SK-N-SH (cell line): Measurements from ENCODE around the gene NOB1. TPM values are rescaled to one million over a fixed set of nuclear protein-coding genes. Genes with fewer than 3 reads are reported as not detected.
A peak's percentile ranks its signal among the peaks of the same experiment; 100 is the strongest.

Source experiments
- CTCF ChIA-PET: fragments of 300-600, 350-600 bp; formaldehyde crosslinking; extraction: SDS; loops from one replicate; lab custom pipeline; 2021; lab: Yijun Ruan, JAX
- POLR2A ChIA-PET: fragments of 350-600 bp; sonication (Branson Sonifier 250); formaldehyde crosslinking; extraction: SDS; loops from one replicate; lab custom pipeline; 2020; ENCODE audit warnings: antibody characterized with exemption, inconsistent platforms; lab: Yijun Ruan, JAX
- DNase-seq: peaks from one replicate; pipeline ENCODE4 v3.0.0; 2012
- H2AFZ ChIP-seq: fragments of 200-600 bp; sonication (generic); 2 replicates; pipeline ENCODE4 v1.8.1; 2016; ENCODE audit warnings: antibody characterized with exemption, mild to moderate bottlenecking, low read depth
- H3F3A ChIP-seq: fragments of 200-600 bp; sonication (generic); replicated peaks from 2 replicates; pipeline ENCODE3; 2016; ENCODE audit warnings: antibody characterized with exemption, mild to moderate bottlenecking; ENCODE audit not compliant: insufficient read depth
- H3K27ac ChIP-seq, 2 experiments: fragments of 200-500 bp in 1 of 2; fragments of 200-600 bp in 1 of 2; sonication (Bioruptor generic) in 1 of 2; sonication (generic), shearing (Covaris generic) in 1 of 2; 2 replicates each; pipeline versions ENCODE4 v1.5.1 to v1.6.1; 2014 to 2016; ENCODE audit warnings: low read depth in 2 of 2, inconsistent platforms in 1 of 2, low read length in 1 of 2, mild to moderate bottlenecking in 1 of 2, mixed read lengths in 1 of 2
- H3K27me3 ChIP-seq: fragments of 200-600 bp; sonication (generic), shearing (Covaris generic); 2 replicates; pipeline ENCODE4 v1.6.1; 2016; ENCODE audit warnings: mixed run types; ENCODE audit not compliant: insufficient read depth
- H3K36me3 ChIP-seq, 2 experiments: fragments of 200-500 bp in 1 of 2; fragments of 200-600 bp in 1 of 2; sonication (Bioruptor generic) in 1 of 2; sonication (generic) in 1 of 2; replicated peaks in 1 of 2; 2 replicates each; pipeline versions ENCODE3 to v1.5.1; 2014 to 2016; ENCODE audit warnings: low read length in 1 of 2, mild to moderate bottlenecking in 1 of 2; ENCODE audit not compliant: insufficient read depth in 2 of 2, control insufficient read depth in 1 of 2
- H3K4me1 ChIP-seq, 2 experiments: fragments of 200-500 bp in 1 of 2; fragments of 200-600 bp in 1 of 2; sonication (Bioruptor generic) in 1 of 2; sonication (generic), shearing (Covaris generic) in 1 of 2; 2 replicates each; pipeline versions ENCODE4 v1.5.1 to v1.6.1; 2014 to 2016; ENCODE audit warnings: low read depth in 1 of 2, low read length in 1 of 2, mixed run types in 1 of 2; ENCODE audit not compliant: insufficient read depth in 2 of 2, control insufficient read depth in 1 of 2
- H3K4me2 ChIP-seq: fragments of 200-600 bp; sonication (generic), shearing (Covaris generic); 2 replicates; pipeline ENCODE4 v1.6.1; 2017; ENCODE audit warnings: mixed run types
- H3K4me3 ChIP-seq, 2 experiments: fragments of 200-500 bp in 1 of 2; fragments of 200-600 bp in 1 of 2; sonication (Bioruptor generic) in 1 of 2; sonication (generic), shearing (Covaris generic) in 1 of 2; 2 replicates each; pipeline versions ENCODE4 v1.5.1 to v1.8.1; 2014 to 2016; ENCODE audit warnings: low read depth in 2 of 2, inconsistent platforms in 1 of 2, low read length in 1 of 2, mild to moderate bottlenecking in 1 of 2, mixed read lengths in 1 of 2, moderate library complexity in 1 of 2
- H3K79me2 ChIP-seq: fragments of 200-600 bp; sonication (generic); 2 replicates; pipeline ENCODE4 v1.8.1; 2017; ENCODE audit warnings: mild to moderate bottlenecking; ENCODE audit not compliant: insufficient read depth
- H3K9ac ChIP-seq: fragments of 200-600 bp; sonication (generic); 2 replicates; pipeline ENCODE4 v1.6.1; 2017; ENCODE audit warnings: mixed run types
- H3K9me2 ChIP-seq: fragments of 200-600 bp; sonication (generic); 2 replicates; pipeline ENCODE4 v1.6.1; 2017; ENCODE audit warnings: mixed run types
- H3K9me3 ChIP-seq: fragments of 200-600 bp; sonication (generic); 2 replicates; pipeline ENCODE4 v1.6.1; 2017; ENCODE audit warnings: mixed run types, mild to moderate bottlenecking, moderate library complexity
- H4K20me1 ChIP-seq: fragments of 200-600 bp; sonication (generic); 2 replicates; pipeline ENCODE4 v1.6.1; 2017; ENCODE audit warnings: mild to moderate bottlenecking, mixed run types; ENCODE audit not compliant: insufficient read depth
- EP300 ChIP-seq, 2 experiments: IDR thresholded peaks; 2 replicates each; pipeline versions ENCODE4 v1.4.0 to v1.6.1; 2012; ENCODE audit warnings: borderline replicate concordance in 1 of 2, low read depth in 1 of 2, low read length in 1 of 2
- FOSL2 ChIP-seq: IDR thresholded peaks from 2 replicates; pipeline ENCODE4 v1.4.0; 2012; ENCODE audit warnings: low read depth, mild to moderate bottlenecking, moderate library complexity, borderline replicate concordance
- FOXJ3 ChIP-seq: sonication (generic); formaldehyde crosslinking; IDR thresholded peaks from 2 replicates; pipeline ENCODE4 v1.5.1; 2020; ENCODE audit warnings: mild to moderate bottlenecking, missing genetic modification reagents
- FOXM1 ChIP-seq: IDR thresholded peaks from 2 replicates; pipeline ENCODE4 v1.4.0; 2012; ENCODE audit warnings: low read depth, mild to moderate bottlenecking
- GATA2 ChIP-seq: sonication (generic); formaldehyde crosslinking; IDR thresholded peaks from 2 replicates; pipeline ENCODE4 v1.5.0; 2020; ENCODE audit warnings: mild to moderate bottlenecking, missing genetic modification reagents
- MEF2A ChIP-seq: IDR thresholded peaks from 2 replicates; pipeline ENCODE4 v1.4.0; 2012; ENCODE audit warnings: low read depth, borderline replicate concordance
- MXI1 ChIP-seq: IDR thresholded peaks from 2 replicates; pipeline ENCODE4 v1.6.1; 2012; ENCODE audit warnings: mild to moderate bottlenecking, low read depth, low read length, improper control_type of control experiment
- NRF1 ChIP-seq: IDR thresholded peaks from 2 replicates; pipeline ENCODE4 v1.6.1; 2012; ENCODE audit warnings: low read depth, mild to moderate bottlenecking, low read length
- POLR2AphosphoS5 ChIP-seq: IDR thresholded peaks from 2 replicates; pipeline ENCODE4 v1.6.1; 2012; ENCODE audit warnings: low read depth, low read length
- RAD21 ChIP-seq: IDR thresholded peaks from 2 replicates; pipeline ENCODE4 v1.6.1; 2012; ENCODE audit warnings: mild to moderate bottlenecking, low read length
- RCOR1 ChIP-seq: fragments of 150-350 bp; IDR thresholded peaks from 2 replicates; pipeline ENCODE4 v1.6.1; 2017; ENCODE audit warnings: antibody characterized with exemption, low read length
- RFX5 ChIP-seq: IDR thresholded peaks from 2 replicates; pipeline ENCODE4 v1.6.1; 2012; ENCODE audit warnings: mild to moderate bottlenecking, improper control_type of control experiment, low read length
- SMC3 ChIP-seq: IDR thresholded peaks from 2 replicates; pipeline ENCODE4 v1.6.1; 2012; ENCODE audit warnings: low read depth, low read length, improper control_type of control experiment
- TAF1 ChIP-seq: IDR thresholded peaks from 2 replicates; pipeline ENCODE4 v1.6.1; 2012; ENCODE audit warnings: low read depth, mild to moderate bottlenecking, low read length, moderate library complexity, borderline replicate concordance
- TCF12 ChIP-seq: IDR thresholded peaks from 2 replicates; pipeline ENCODE4 v1.4.0; 2012
- WGBS: methylation state at CpG from one replicate; pipeline ENCODE4 v1.1.6; 2017; ENCODE audit warnings: low lambda C conversion rate; 5-methylcytosine and 5-hydroxymethylcytosine counted together
- polyA plus RNA-seq, 3 experiments: library from polyadenylated mRNA; depleted of rRNA; stranded (reverse); fragments of >200 nt; gene quantifications; 2 replicates each; pipeline ENCODE4 v1.2.3, GENCODE V29; 2012
- TF ChIP-seq, protein P1 (sequence below): IDR thresholded peaks from 2 replicates; pipeline ENCODE4 v1.4.0; 2012; ENCODE audit warnings: low read depth, borderline replicate concordance
- TF ChIP-seq, protein P2 (sequence below): fragments of 150-350 bp; IDR thresholded peaks from 2 replicates; pipeline ENCODE4 v1.6.1; 2017; ENCODE audit warnings: antibody characterized with exemption, low read length, low read depth, borderline replicate concordance
- TF ChIP-seq, protein P3 (sequence below): IDR thresholded peaks from 2 replicates; pipeline ENCODE4 v1.6.1; 2012; ENCODE audit warnings: mild to moderate bottlenecking, low read depth, low read length, moderate library complexity
- TF ChIP-seq, protein P4 (sequence below): IDR thresholded peaks from 2 replicates; pipeline ENCODE4 v1.4.0; 2012; ENCODE audit warnings: low read depth
- TF ChIP-seq, protein P5 (sequence below): IDR thresholded peaks from 2 replicates; pipeline ENCODE4 v1.4.0; 2012; ENCODE audit warnings: low read depth, borderline replicate concordance

Gene NOB1
- polyA plus RNA-seq, 1 of the 3 experiments (the other 2 are of a cell fraction): 86.3 TPM

DNA sequence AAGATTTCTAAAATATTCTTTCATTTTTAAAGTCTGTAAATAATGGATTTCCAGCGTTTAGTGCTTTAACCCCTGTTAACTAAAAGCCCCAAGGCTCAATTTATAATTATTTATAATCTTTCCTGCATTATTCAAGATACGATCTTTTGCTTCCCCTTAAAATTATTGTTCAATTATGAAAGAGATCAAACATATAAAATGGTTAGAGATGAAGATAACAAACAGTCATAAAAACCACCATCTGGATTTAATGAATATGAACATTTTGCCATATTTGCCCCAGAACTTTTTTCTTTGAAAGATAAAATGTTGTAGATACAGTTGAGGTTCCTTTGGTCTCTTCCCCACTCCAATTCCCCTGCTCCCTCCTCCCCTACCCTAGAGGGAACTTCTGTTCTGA, 25.0 kb upstream of the NOB1 start:
- peaks cover 32% of the 10 kb centered on the region for H3K79me2 ChIP-seq
- H3K9ac ChIP-seq: no peak overlapping the region
- no peak overlapping the region for H2AFZ ChIP-seq
- DNase-seq: peak; percentile 34
- H3K27me3 ChIP-seq: no peaks in the 10 kb centered on the region
- CTCF ChIA-PET: interaction anchor here (1.0 kb wide), 1 partner anchor 158 kb away, joined by 3 read pairs; no protein-coding TSS in a partner anchor
- H4K20me1 ChIP-seq: no peaks in the 10 kb centered on the region
- no peak overlapping the region for H3K27ac ChIP-seq
- no peak overlapping the region for H3K4me3 ChIP-seq
- H3K9me3 ChIP-seq: no peaks in the 10 kb centered on the region
- WGBS: 50% methylated on average over 2 of the region's 2 CpGs
- no peaks in the 10 kb centered on the region for H3K9me2 ChIP-seq
- POLR2A ChIA-PET: no interaction called here
- TF ChIP-seq POLR2AphosphoS5 (no peak), RCOR1 (peak; percentile 72), TCF12 (peak; percentile 19; the same call in 1 of the 2 replicates), SMC3 (no peak), GATA2 (CRISPR knock-in tag) (peak; percentile 43), EP300 (IDR thresholded peaks at IDR 0.05; ENCODE audit: borderline replicate concordance in 1 of 2, low read depth in 1 of 2, low read length in 1 of 2) (peak in 1 of 2 experiments; percentile 34; a peak in 1 of 4 replicates)
- H3F3A ChIP-seq: peaks cover 4% of the 10 kb centered on the region
- peaks cover 0 to 7% of the 10 kb centered on the region in 2 experiments for H3K36me3 ChIP-seq
- no peak overlapping the region for H3K4me2 ChIP-seq
- peaks cover 0 to 5% of the 10 kb centered on the region in 2 experiments; a peak in 2 of 4 replicates for H3K4me1 ChIP-seq

DNA sequence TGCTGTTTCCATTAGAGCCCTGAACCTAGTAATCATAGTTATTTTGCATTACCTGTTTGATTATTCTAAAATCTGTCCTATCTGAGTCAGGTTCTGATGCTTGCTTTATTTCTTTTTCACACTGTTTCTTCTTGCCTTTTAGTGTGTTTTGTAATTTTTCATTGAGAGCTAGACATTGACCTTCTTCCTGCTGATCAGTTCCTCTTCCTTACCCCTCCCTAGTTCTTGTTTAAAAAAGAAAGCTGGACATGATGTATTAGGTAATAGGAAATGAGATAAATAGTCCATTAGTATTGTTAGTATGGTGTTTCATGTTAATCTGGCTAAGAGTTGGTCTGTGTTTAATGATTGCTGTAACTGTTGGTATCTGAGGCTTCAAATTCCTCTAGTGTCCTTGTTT, 20.8 kb upstream of the NOB1 start:
- Histone ChIP-seq H3K4me2 (no peak overlapping the region), H3K79me2 (peaks cover 68% of the 10 kb centered on the region), H3K9me2 (no peaks in the 10 kb centered on the region), H3K4me1 (peaks cover 0 to 5% of the 10 kb centered on the region in 2 experiments; a peak in 2 of 4 replicates), H3K27ac (no peak overlapping the region), H3K4me3 (no peak overlapping the region), H3K27me3 (no peaks in the 10 kb centered on the region), H3K36me3 (peaks cover 0 to 3% of the 10 kb centered on the region in 2 experiments), H4K20me1 (no peaks in the 10 kb centered on the region), H3F3A (peaks cover 4% of the 10 kb centered on the region), H3K9me3 (no peaks in the 10 kb centered on the region), H3K9ac (no peak overlapping the region), H2AFZ (no peak overlapping the region)
- DNase-seq: no peak
- POLR2A ChIA-PET: no interaction called here
- CTCF ChIA-PET: interaction anchor here (1.1 kb wide), 1 partner anchor 54 kb away, joined by 3 read pairs; no protein-coding TSS in a partner anchor
- no peak for TF ChIP-seq RFX5
- no peak for TF ChIP-seq MXI1
- TF ChIP-seq, protein P1, sequence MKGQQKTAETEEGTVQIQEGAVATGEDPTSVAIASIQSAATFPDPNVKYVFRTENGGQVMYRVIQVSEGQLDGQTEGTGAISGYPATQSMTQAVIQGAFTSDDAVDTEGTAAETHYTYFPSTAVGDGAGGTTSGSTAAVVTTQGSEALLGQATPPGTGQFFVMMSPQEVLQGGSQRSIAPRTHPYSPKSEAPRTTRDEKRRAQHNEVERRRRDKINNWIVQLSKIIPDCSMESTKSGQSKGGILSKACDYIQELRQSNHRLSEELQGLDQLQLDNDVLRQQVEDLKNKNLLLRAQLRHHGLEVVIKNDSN: no peak
- no peak for TF ChIP-seq NRF1
- TF ChIP-seq, protein P2, sequence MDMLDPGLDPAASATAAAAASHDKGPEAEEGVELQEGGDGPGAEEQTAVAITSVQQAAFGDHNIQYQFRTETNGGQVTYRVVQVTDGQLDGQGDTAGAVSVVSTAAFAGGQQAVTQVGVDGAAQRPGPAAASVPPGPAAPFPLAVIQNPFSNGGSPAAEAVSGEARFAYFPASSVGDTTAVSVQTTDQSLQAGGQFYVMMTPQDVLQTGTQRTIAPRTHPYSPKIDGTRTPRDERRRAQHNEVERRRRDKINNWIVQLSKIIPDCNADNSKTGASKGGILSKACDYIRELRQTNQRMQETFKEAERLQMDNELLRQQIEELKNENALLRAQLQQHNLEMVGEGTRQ: no peak
- TF ChIP-seq FOXJ3 (CRISPR knock-in tag): no peak
- TF ChIP-seq FOXM1: no peak
- TF ChIP-seq MEF2A: no peak
- no peak for TF ChIP-seq FOSL2
- no peak for TF ChIP-seq TAF1
- no peak for TF ChIP-seq GATA2 (CRISPR knock-in tag)
- TF ChIP-seq, protein P3, sequence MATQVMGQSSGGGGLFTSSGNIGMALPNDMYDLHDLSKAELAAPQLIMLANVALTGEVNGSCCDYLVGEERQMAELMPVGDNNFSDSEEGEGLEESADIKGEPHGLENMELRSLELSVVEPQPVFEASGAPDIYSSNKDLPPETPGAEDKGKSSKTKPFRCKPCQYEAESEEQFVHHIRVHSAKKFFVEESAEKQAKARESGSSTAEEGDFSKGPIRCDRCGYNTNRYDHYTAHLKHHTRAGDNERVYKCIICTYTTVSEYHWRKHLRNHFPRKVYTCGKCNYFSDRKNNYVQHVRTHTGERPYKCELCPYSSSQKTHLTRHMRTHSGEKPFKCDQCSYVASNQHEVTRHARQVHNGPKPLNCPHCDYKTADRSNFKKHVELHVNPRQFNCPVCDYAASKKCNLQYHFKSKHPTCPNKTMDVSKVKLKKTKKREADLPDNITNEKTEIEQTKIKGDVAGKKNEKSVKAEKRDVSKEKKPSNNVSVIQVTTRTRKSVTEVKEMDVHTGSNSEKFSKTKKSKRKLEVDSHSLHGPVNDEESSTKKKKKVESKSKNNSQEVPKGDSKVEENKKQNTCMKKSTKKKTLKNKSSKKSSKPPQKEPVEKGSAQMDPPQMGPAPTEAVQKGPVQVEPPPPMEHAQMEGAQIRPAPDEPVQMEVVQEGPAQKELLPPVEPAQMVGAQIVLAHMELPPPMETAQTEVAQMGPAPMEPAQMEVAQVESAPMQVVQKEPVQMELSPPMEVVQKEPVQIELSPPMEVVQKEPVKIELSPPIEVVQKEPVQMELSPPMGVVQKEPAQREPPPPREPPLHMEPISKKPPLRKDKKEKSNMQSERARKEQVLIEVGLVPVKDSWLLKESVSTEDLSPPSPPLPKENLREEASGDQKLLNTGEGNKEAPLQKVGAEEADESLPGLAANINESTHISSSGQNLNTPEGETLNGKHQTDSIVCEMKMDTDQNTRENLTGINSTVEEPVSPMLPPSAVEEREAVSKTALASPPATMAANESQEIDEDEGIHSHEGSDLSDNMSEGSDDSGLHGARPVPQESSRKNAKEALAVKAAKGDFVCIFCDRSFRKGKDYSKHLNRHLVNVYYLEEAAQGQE: no peak
- TF ChIP-seq, protein P4, sequence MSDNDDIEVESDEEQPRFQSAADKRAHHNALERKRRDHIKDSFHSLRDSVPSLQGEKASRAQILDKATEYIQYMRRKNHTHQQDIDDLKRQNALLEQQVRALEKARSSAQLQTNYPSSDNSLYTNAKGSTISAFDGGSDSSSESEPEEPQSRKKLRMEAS: no peak
- TF ChIP-seq RAD21: no peak
- TF ChIP-seq, protein P5, sequence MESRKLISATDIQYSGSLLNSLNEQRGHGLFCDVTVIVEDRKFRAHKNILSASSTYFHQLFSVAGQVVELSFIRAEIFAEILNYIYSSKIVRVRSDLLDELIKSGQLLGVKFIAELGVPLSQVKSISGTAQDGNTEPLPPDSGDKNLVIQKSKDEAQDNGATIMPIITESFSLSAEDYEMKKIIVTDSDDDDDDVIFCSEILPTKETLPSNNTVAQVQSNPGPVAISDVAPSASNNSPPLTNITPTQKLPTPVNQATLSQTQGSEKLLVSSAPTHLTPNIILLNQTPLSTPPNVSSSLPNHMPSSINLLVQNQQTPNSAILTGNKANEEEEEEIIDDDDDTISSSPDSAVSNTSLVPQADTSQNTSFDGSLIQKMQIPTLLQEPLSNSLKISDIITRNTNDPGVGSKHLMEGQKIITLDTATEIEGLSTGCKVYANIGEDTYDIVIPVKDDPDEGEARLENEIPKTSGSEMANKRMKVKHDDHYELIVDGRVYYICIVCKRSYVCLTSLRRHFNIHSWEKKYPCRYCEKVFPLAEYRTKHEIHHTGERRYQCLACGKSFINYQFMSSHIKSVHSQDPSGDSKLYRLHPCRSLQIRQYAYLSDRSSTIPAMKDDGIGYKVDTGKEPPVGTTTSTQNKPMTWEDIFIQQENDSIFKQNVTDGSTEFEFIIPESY: no peak
